HCEC 1CT (cell line): ENCODE results near the gene POP4.

Experiments used
- DNase-seq: peaks from one replicate; pipeline ENCODE4 v3.0.0-alpha.2; 2017

POP4 gene

DNA sequence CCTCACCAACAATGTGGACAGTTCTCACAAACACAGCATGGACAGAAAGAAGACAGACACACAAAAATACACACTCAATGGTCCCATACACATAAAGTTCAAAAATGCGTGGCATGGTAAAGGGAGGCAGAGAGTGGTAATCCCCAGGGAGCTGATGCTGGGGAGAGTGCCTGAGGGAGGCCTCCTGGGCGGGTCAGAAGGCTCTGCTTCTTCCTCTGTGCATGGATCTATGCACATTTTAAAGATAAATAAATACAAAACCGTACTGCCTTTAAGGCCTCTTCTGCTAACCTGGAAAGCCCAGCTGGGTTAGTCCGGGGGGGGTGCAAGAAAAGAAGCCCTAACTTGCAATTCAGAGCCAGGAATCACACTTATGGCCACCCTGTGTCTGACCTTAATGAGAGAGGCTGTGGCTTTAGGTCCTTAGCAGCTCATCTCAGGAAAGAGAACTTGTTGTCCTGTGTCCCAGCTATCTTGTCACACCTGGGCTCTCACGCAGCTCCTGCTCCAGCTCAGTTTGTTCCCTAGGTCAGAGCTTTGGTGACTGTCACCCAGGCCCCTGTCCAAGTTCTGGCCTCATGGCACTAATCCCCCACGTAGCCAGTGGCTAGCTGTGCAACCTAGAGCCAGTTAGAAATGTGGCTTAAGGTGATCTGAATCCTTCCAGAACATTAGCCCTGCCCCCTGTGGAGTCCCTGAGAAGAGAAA is 28.5 kb downstream of the POP4 start:
- DNase-seq = no peak

- DNase-seq = no peak
Observed at GRCh38 chr19:29635963-29636362, 29.9 kb downstream of the POP4 start.

GRCh38 chr19:29636553-29637360 is 30.7 kb downstream of the POP4 start:
- no peak for DNase-seq

DNA sequence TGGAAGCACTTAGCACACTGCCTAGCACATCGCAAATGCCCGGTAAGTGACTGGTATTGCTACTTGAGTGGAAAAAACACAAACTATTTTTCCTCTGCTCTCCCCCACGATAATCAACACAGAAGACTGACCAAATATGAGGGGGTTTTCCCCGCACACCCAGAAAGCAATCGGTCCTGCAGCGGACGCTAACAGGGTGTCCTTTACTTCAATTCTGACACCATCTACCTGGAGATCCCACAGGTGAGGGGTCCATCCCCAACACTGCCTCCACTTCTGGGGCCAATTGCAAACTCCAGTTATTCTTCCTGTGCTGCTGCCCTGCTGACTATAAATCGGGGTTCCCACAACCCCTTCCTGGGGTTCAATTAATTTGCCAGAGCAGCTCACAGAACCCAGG is 33.0 kb downstream of the POP4 start:
- no peak for DNase-seq

DNA sequence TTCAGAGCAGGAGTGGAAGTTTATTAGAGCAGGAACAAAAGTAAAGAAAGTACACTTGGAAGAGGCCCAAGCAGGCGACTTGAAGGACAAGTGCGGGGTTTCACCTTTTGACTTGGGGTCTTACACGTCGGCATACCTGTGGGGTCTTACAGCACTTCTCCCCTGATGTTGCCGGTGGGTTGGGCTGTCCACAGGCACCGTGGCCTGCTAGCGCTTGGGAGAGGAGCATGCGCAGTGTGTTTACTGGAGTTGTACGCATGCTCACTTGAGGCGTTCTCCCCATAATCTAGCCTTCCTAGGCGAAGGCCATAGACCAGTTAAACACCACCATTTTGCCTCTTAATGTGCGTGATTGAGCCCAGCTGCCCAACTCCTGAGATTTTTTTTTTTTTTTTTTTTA is 34.1 kb downstream of the POP4 start:
- no peak for DNase-seq

DNA sequence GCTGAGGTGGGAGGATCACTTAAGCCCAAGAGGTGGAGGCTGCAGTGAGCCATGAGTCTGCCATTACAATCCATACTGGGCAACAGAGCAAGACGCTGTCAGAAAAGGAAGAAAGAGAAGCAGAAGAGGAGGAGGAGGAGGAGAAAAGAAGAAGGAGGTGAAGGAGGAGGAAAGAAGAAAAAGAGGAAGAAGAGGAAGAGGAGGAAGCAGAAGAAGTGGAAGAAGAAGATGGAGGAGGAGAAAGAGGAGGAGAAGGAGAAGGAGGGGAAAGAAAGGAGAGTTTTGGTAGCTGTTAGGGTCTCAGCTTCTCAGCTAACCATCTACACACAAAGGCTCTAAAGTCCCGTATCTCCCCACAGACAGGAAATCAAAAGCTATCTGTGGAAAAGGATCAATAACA is 35.5 kb downstream of the POP4 start:
- DNase-seq = no peak

- no peak for DNase-seq
Observed at GRCh38 chr19:29643361-29643935, 37.4 kb downstream of the POP4 start.

GRCh38 chr19:29644210-29644609 is 38.1 kb downstream of the POP4 start:
- no peak for DNase-seq

DNA sequence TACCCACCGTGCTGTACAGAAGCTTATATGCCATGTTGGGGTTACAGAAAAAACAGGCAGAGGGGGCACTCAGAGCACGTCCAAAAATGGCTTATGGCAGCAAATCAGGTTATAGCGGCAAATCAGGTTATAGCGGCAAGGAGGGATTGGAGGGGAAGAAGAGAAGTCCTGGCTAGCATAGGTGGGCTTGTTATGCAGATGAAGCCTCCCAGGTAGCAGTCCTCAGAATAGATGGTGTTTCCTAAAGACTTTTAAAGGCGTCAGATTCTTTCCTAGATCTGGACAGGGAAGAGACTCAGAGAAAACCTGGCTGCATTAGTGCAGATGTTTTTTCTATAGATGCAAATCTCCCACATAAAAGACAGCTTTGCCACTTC is 39.4 kb downstream of the POP4 start:
- DNase-seq = no peak

GRCh38 chr19:29645911-29646310 is 39.8 kb downstream of the POP4 start:
- DNase-seq = no peak

GRCh38 chr19:29650772-29651387 is 44.8 kb downstream of the POP4 start:
- DNase-seq = no peak

DNA sequence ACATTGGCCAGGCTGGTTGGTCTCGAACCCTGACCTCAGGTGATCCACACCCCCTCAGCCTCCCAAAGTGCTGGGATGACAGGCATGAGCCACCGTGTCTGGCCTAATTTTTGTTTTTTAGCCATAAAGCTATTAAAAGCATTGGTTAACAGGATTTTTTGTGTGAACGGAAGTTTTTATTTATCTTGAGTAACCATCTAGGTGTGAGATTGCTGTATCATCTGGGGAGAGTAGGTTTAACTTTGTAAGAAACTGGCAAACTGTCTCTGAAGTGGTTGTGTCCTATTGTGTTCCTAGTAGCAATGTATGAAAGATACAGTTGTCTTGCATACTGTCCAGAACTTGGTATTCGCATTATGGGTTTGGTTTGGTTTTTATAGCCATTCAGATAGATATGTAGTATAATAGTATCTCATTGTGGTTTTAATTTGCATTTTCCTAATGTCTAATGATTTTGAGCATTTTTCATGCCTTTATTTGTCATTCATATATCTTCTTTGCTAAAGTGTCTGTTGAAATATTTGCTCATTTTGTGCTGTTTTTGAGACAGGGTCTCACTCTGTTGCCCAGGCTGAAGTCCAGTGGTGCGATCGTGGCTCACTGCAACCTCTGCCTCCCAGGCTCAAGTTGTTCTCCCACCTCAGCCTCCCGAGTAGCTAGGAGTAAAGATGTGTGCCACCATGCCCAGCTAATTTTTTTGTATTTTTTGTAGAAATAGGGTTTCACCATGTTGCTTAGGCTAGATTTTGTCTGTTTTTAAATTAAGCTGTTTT is 45.7 kb downstream of the POP4 start:
- DNase-seq = no peak

DNA sequence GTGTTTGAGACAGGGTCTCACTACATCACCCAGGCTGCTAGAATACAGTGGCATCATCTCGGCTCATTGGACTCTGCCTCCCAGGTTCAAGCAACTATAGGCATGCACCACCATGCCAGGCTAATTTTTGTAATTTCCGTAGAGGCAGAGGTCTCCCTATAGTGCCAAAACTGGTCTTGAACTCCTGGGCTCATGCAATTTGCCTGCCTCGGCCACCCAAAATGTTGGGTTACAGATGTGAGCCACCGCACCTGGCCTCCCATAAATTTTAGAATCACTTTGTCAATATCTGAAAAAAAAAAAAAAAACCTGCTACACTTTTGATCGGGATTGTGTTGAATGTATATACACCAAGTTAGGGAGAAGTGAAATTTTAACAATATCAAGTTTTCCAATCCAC is 47.3 kb downstream of the POP4 start:
- no peak for DNase-seq

GRCh38 chr19:29655648-29656335 is 49.7 kb downstream of the POP4 start:
- no peak for DNase-seq

DNA sequence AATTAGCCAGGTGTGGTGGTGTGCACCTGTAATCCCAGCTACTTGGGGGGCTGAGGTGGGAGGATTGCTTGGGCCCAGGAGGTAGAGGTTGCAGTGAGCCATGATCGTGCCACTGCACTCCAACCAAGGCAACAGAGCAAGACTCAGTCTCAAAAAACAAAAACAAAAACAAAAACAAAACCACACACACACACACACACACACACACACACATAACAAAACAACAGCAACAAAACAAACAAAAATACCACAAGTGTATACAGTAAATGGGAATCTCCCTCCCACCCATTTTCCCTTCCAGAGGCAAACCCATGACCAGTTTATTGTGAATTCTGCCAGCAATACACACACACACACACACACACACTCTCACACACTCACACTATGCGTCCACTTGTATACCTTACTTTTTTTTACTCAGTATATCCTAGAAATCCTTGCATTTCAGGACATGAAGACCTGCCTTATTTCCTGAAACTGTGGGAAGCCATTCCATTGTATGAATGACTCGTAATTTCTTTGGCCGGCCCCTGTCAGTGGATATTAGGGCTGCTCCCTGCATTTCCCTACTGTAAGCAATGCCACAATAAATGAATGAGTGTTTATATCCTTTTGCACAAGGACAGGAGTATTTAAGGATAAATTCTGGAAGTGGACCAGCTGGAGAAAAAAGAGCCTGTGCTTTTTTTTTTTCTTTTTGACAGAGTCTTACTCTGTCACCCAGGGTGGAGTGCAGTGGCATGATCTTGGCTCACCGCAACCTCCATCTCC is 52.3 kb downstream of the POP4 start:
- peak; percentile 15 for DNase-seq

DNA sequence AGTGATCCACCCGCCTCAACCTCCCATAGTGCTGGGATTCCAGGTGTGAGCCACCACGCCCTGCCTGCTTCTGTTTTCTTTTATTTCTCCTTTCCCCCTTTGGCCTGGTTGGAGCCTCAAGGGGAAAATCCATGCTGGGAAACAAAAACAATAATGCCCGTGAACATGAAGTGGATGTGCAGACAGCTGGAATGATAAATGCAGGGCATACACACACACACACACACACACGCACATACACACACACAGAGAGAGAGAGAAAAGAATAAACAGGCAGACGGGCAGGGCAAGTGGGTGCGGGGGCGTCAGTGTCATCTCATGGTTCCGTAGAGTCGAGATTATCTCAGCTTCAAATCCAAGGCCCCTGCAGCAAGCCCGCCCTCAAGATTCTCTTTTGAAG is 54.8 kb downstream of the POP4 start:
- no peak for DNase-seq

DNA sequence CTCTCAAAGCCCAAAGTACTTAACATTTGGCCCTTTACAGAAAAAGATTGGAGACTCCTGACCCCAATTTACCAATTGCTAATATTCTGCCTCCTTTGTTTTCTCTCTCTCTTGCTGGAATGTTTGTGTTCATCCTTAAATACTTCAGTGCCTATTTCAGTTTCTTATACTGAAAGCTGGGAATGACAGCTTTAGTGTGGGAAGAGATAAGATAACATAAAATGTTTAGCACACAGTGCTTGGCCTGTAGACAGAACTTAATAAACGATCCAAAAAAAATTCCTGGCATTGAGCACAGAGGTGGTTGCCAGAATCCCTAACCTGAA is 56.2 kb downstream of the POP4 start:
- peak; percentile 28 for DNase-seq

- peak; percentile 96 for DNase-seq
Observed at GRCh38 chr19:29662604-29663404, 56.7 kb downstream of the POP4 start.

DNA sequence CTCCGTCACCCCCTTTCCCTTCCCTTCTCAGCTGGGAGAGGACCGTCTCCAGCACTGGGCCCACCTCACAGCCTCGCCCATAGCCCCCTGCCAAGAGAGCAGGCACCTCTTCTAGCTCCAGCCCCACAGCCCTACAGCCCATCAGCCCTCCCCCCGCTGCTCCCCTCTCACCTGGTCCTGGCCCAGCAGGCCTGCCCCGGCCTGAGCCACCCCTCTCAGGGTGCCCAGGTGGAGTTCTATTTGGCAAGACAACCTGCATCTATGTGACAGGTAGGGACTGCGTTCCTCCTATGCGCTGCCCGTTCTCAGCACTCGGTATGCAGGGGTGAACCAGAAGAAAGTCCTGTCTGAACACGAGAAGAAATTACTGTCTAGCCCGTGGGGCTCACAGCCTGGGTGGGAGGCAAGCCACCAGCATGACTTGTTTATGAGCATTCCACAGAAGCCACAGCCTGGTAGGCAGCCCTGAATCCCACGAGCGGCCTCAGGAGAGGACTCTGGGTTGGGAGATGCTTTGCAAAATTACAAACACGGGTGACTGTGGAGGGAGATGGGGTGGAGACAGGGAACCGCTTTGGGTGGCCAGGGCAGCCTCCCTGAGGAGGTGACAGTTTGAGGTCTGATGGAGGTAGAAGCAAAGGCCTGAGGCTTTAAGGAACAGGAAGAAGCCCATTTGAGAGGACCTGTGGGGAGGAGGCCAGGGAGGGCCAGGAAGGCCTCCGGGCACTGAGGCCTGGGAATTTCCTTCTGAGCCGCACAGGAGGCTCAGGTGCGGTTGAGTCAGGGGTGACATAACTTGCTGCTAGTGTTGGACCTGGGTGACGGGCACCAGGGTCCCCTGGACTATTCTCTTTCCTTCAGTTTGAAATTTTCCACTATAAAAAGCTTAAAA is 58.0 kb downstream of the POP4 start:
- no peak for DNase-seq

- DNase-seq = no peak
Observed at GRCh38 chr19:29664753-29665214, 58.7 kb downstream of the POP4 start.
